PFSK-1 (cell line): ENCODE measurements around the gene OXSM.

Source experiments
- POLR2AphosphoS5 ChIP-seq: IDR thresholded peaks from 2 replicates; pipeline ENCODE4 v1.6.1; 2012; ENCODE audit warnings: low read depth, mild to moderate bottlenecking, control low read depth, low read length, moderate library complexity
- TAF1 ChIP-seq: IDR thresholded peaks from 2 replicates; pipeline ENCODE4 v1.6.1; 2012; ENCODE audit warnings: low read length, control low read depth, borderline replicate concordance; ENCODE audit not compliant: insufficient read depth

DNA sequence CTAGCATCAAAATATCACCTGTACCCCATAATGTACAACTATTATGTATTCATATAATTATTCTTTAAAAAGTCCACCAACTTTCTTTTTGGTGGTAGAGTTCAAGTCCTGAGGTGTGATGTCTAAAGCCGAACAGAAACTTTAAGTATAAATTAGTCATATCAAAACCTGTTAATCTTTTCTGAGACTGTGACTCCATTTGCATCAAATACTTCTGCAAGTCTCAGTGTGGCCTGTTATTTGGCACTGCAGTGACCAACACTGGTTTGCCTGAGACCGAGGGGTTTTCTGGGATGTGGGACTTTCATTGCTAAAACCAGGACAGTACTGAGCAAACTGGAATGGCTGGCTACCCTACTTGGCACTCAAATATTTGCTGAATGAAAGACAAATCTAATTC is 14.0 kb upstream of the OXSM start:
- TF ChIP-seq POLR2AphosphoS5 (no peak), TAF1 (no peak)
